Measurements from ENCODE around the gene DAPK1. TPM values are rescaled to one million over a fixed set of nuclear protein-coding genes. Genes with fewer than 3 reads are reported as not detected.

DAPK1 gene
- total and polyA plus RNA-seq, 10 of the 15 experiments (the other 5 are each of a cell fraction or from before 2014, with no cell fraction given) = 8.2 to 94.7 (median 51.6) TPM

- TF ChIP-seq BHLHE40 (IDR thresholded peaks at IDR 0.05; ENCODE audit: borderline replicate concordance in 1 of 2, low read depth in 2 of 2, low read length in 1 of 2) (no peak), E2F8 (IDR thresholded peaks at IDR 0.05; ENCODE audit: low read depth, partially characterized antibody) (no peak), IRF4 (IDR thresholded peaks at IDR 0.05; ENCODE audit: low read depth, low read length) (0 out of 2 replicates have a peak, but pooled peaks have one; percentile 19), SREBF2 (IDR thresholded peaks at IDR 0.05; ENCODE audit: low read length) (no peak), IKZF2 (IDR thresholded peaks at IDR 0.05) (peak; percentile 50 to 65; a peak in 3 of 4 replicates), SRF (IDR thresholded peaks at IDR 0.05; ENCODE audit: low read depth in 2 of 2, low read length in 2 of 2) (no peak), SIN3A (IDR thresholded peaks at IDR 0.05; ENCODE audit: low read depth, low read length) (no peak), ETV6 (conservative IDR thresholded peaks at IDR 0.05 in 1 of 2, IDR thresholded peaks at IDR 0.05 in 1 of 2; ENCODE audit: borderline replicate concordance in 1 of 2, low read depth in 1 of 2) (peak in 1 of 2 experiments; percentile 52; a peak in 1 of 4 replicates), NKRF (conservative IDR thresholded peaks at IDR 0.05) (no peak), RELB (IDR thresholded peaks at IDR 0.05; ENCODE audit: low read depth) (no peak), RUNX3 (IDR thresholded peaks at IDR 0.05; ENCODE audit: low read length) (peak; percentile 92), USF2 (IDR thresholded peaks at IDR 0.05; ENCODE audit: borderline replicate concordance, low read depth, low read length) (no peak), SIX5 (IDR thresholded peaks at IDR 0.05; ENCODE audit: low read depth, low read length, severe bottlenecking) (no peak), SPI1 (IDR thresholded peaks at IDR 0.05; ENCODE audit: borderline replicate concordance, insufficient read depth, low read depth, low read length) (peak; percentile 48; the same call in 1 of the 2 replicates), NBN (IDR thresholded peaks at IDR 0.05) (no peak), POLR2AphosphoS2 (IDR thresholded peaks at IDR 0.05; ENCODE audit: low read depth, low read length) (no peak), TCF7 (IDR thresholded peaks at IDR 0.05; ENCODE audit: borderline replicate concordance) (0 out of 2 replicates have a peak, but pooled peaks have one; percentile 29), BRCA1 (IDR thresholded peaks at IDR 0.05; ENCODE audit: low read depth, low read length) (no peak), CBX3 (IDR thresholded peaks at IDR 0.05; ENCODE audit: borderline replicate concordance, low read depth) (no peak), EED (IDR thresholded peaks at IDR 0.05; ENCODE audit: low read depth) (peak; percentile 65; the same call in 1 of the 2 replicates), ZZZ3 (IDR thresholded peaks at IDR 0.05; ENCODE audit: control insufficient read depth, insufficient read length, low read depth) (no peak), IKZF1 (conservative IDR thresholded peaks at IDR 0.05) (peak; percentile 60), ATF3 (IDR thresholded peaks at IDR 0.05; ENCODE audit: borderline replicate concordance, extremely low read depth, low read depth, low read length) (no peak), MEF2B (IDR thresholded peaks at IDR 0.05; ENCODE audit: partially characterized antibody, poor library complexity, severe bottlenecking) (peak; percentile 52)
Measured at GRCh38 chr9:87517732-87518131, 20.1 kb downstream of the DAPK1 start (continued).
